Panc1 (cell line): ENCODE results near the gene FNDC11. TPM values are rescaled to one million over a fixed set of nuclear protein-coding genes. Genes with fewer than 3 reads are reported as not detected.

Source experiments
- ATAC-seq: fragments of 200-7000 bp; cut with Tn5 transposase; 2 replicates; pipeline ENCODE4 v1.9.1; 2020; ENCODE audit warnings: mild to moderate bottlenecking, moderate library complexity
- BruUV-seq: library from RNA; stranded (reverse); fragments of 400-500 nt; replicated peaks from 2 replicates; lab custom pipeline; 2021; lab: Mats Ljungman, UMichigan
- CTCF ChIA-PET: fragments of 300-600 bp; sonication (Branson Sonifier 250); formaldehyde crosslinking; loops from one replicate; lab custom pipeline; 2022; ENCODE audit warnings: antibody characterized with exemption; lab: Charles Lee
- POLR2A ChIA-PET: fragments of 300-600 bp; sonication (Branson Sonifier 250); formaldehyde crosslinking; loops from one replicate; lab custom pipeline; 2022; ENCODE audit warnings: antibody characterized with exemption; lab: Charles Lee
- DNase-seq: peaks from one replicate; pipeline ENCODE4 v3.0.0-alpha.2; 2010; ENCODE audit warnings: low read depth, low spot score
- H3K27ac ChIP-seq: 2 replicates; pipeline ENCODE4 v1.5.1; 2011; ENCODE audit warnings: mild to moderate bottlenecking, low read length, inconsistent platforms
- H3K27me3 ChIP-seq: fragments of 200-500 bp; sonication (Bioruptor generic); 2 replicates; pipeline ENCODE4 v1.6.0; 2014; ENCODE audit warnings: low read length, inconsistent platforms; ENCODE audit not compliant: control insufficient read depth, insufficient read depth
- H3K36me3 ChIP-seq: fragments of 200-500 bp; sonication (Bioruptor generic); 2 replicates; pipeline ENCODE4 v1.5.1; 2014; ENCODE audit warnings: inconsistent platforms, mild to moderate bottlenecking, low read length, moderate library complexity; ENCODE audit not compliant: control insufficient read depth, insufficient read depth
- H3K4me1 ChIP-seq: 2 replicates; pipeline ENCODE4 v1.5.1; 2011; ENCODE audit warnings: inconsistent platforms, mild to moderate bottlenecking, low read length, moderate library complexity; ENCODE audit not compliant: control insufficient read depth, insufficient read depth
- H3K4me3 ChIP-seq, 2 experiments: 2 replicates each; pipeline ENCODE4 v1.5.1; 2011 to 2012; ENCODE audit warnings: low read depth in 2 of 2, low read length in 2 of 2, mild to moderate bottlenecking in 2 of 2, inconsistent platforms in 1 of 2, moderate library complexity in 1 of 2
- H3K9me3 ChIP-seq: fragments of 200-500 bp; sonication (Bioruptor generic); 2 replicates; pipeline ENCODE4 v1.5.1; 2014; ENCODE audit warnings: low read depth, mild to moderate bottlenecking, inconsistent platforms, low read length, moderate library complexity; ENCODE audit not compliant: control insufficient read depth, insufficient read depth
- CTCF ChIP-seq: fragments of 450-650 bp; IDR thresholded peaks from 2 replicates; pipeline ENCODE4 v1.5.1; 2017; ENCODE audit warnings: mild to moderate bottlenecking
- POLR2AphosphoS5 ChIP-seq: IDR thresholded peaks from 2 replicates; pipeline ENCODE4 v1.6.1; 2012; ENCODE audit warnings: mild to moderate bottlenecking, low read depth, low read length, moderate library complexity
- REST ChIP-seq, 2 experiments: IDR thresholded peaks; 2 replicates each; pipeline ENCODE4 v1.6.1; 2011 to 2012; ENCODE audit warnings: low read depth in 2 of 2, control low read depth in 1 of 2, low read length in 1 of 2, mild to moderate bottlenecking in 1 of 2, moderate library complexity in 1 of 2; ENCODE audit not compliant: insufficient read depth in 1 of 2
- SIN3A ChIP-seq: IDR thresholded peaks from 2 replicates; pipeline ENCODE4 v1.6.1; 2012; ENCODE audit warnings: low read depth, mild to moderate bottlenecking, low read length, moderate library complexity, borderline replicate concordance; ENCODE audit not compliant: insufficient read depth
- TCF7L2 ChIP-seq: IDR thresholded peaks from 2 replicates; pipeline ENCODE4 v1.6.1; 2011; ENCODE audit warnings: mild to moderate bottlenecking, low read depth, low read length, inconsistent platforms
- in situ Hi-C: cut with HindIII; loops from 2 replicates; pipeline ENCODE4 v1.10.0; 2016; ENCODE audit warnings: low sequenced_read_pairs, low pct_unique_long_range_greater_than_20kb
- intact Hi-C: fragments of 100-400 bp; cut with micrococcal nuclease; formaldehyde crosslinking; loops from one replicate; pipeline ENCODE4 v1.10.0; 2022; ENCODE audit not compliant: unreplicated experiment
- total RNA-seq: library from RNA; stranded (reverse); gene quantifications from one replicate; pipeline ENCODE4 v1.2.1, GENCODE V29; 2021; ENCODE audit not compliant: unreplicated experiment

FNDC11 gene
- total RNA-seq, 1 experiment from 2014 or later = 1.3 TPM

GRCh38 chr20:63547725-63548480 lies 6.1 kb upstream of the FNDC11 start, which contains the start of gene SRMS:
TSS of gene SRMS (minus strand) at chr20:63547749. CDS start at chr20:63547463, 286 bp downstream.
- no peak within 1 kb of the TSS for H3K27ac ChIP-seq
- ChIA-PET POLR2A (no interaction called here), CTCF (no interaction called here)
- peaks cover 16% of the 10 kb centered on the region for H3K4me1 ChIP-seq
- no peaks in the 10 kb centered on the region for H3K36me3 ChIP-seq
- no peak for TF ChIP-seq REST (IDR thresholded peaks at IDR 0.05; ENCODE audit: insufficient read depth in 1 of 2, low read depth in 2 of 2, low read length in 1 of 2)
- no peak for TF ChIP-seq POLR2AphosphoS5
- no peak within 1 kb of the TSS for H3K4me3 ChIP-seq
- intact Hi-C loops = no loop called here
- H3K27me3 ChIP-seq = no peaks in the 10 kb centered on the region
- ATAC-seq (peak; percentile 58), DNase-seq (no peak)
- BruUV-seq = no TSS peak
- in situ Hi-C loops = no loop called here
- H3K9me3 ChIP-seq = no peaks in the 10 kb centered on the region

GRCh38 chr20:63548542-63548941 lies 5.4 kb upstream of the FNDC11 start:
- ChIA-PET CTCF (no interaction called here), POLR2A (no interaction called here)
- Histone ChIP-seq H3K9me3 (no peaks in the 10 kb centered on the region), H3K27ac (no peak overlapping the region), H3K4me1 (peaks cover 18% of the 10 kb centered on the region), H3K27me3 (no peaks in the 10 kb centered on the region), H3K36me3 (no peaks in the 10 kb centered on the region), H3K4me3 (no peak overlapping the region)
- BruUV-seq = no TSS peak
- no peak for ATAC-seq
- DNase-seq = no peak
- intact Hi-C loops = no loop called here
- no peak for TF ChIP-seq SIN3A
- TF ChIP-seq REST (IDR thresholded peaks at IDR 0.05; ENCODE audit: insufficient read depth in 1 of 2, low read depth in 2 of 2, low read length in 1 of 2) = no peak
- no peak for TF ChIP-seq TCF7L2
- TF ChIP-seq POLR2AphosphoS5 = no peak
- TF ChIP-seq CTCF = no peak
- in situ Hi-C loops = no loop called here
